Midbrain (tissue), 1 donor: ENCODE data around the gene CATSPERD.
"Not testable (repeated sequence)": the region's sequence is repeated elsewhere in the genome, so short reads cannot be mapped to it uniquely, and the experiment has no call there.

ENCODE experiments used
- DNase-seq: peaks from one replicate; lab custom pipeline; 2025; lab: John Stamatoyannopoulos, UW

CATSPERD gene

GRCh38 chr19:5684694-5685430 is 35.6 kb upstream of the CATSPERD start:
- no peak for DNase-seq

GRCh38 chr19:5686326-5686646 is 34.2 kb upstream of the CATSPERD start:
- DNase-seq, result no peak

GRCh38 chr19:5686647-5687359 is 33.6 kb upstream of the CATSPERD start:
- peak; percentile 82 for DNase-seq

GRCh38 chr19:5687360-5688198 is 32.9 kb upstream of the CATSPERD start:
- DNase-seq, result no peak

- not testable (repeated sequence) for DNase-seq
Measured at GRCh38 chr19:5688262-5688881, 32.1 kb upstream of the CATSPERD start.

- DNase-seq, result peak; percentile 95
Measured at GRCh38 chr19:5690125-5690954, 30.1 kb upstream of the CATSPERD start, which contains the start of gene RPL36. Gene RPL36, plus strand, starts transcription at chr19:5690295. Its CDS starts 213 bp downstream, at chr19:5690508.

- no peak for DNase-seq
Measured at GRCh38 chr19:5690955-5691821, 29.2 kb upstream of the CATSPERD start.

GRCh38 chr19:5691822-5692722 is 28.4 kb upstream of the CATSPERD start:
- DNase-seq, result no peak

- DNase-seq, result no peak
Measured at GRCh38 chr19:5692723-5693194, 27.7 kb upstream of the CATSPERD start.

GRCh38 chr19:5693195-5694166 is 27.0 kb upstream of the CATSPERD start:
- no peak for DNase-seq

GRCh38 chr19:5694167-5694955 is 26.1 kb upstream of the CATSPERD start:
- no peak for DNase-seq

GRCh38 chr19:5694956-5695648 is 25.3 kb upstream of the CATSPERD start:
- DNase-seq, result no peak

- DNase-seq, result no peak
Measured at GRCh38 chr19:5695649-5696195, 24.7 kb upstream of the CATSPERD start.

- DNase-seq, result no peak
Measured at GRCh38 chr19:5696196-5697021, 24.0 kb upstream of the CATSPERD start.
